Fibroblast of villous mesenchyme (primary cell): ENCODE measurements around the gene SYT1. TPM values are rescaled to one million over a fixed set of nuclear protein-coding genes. Genes with fewer than 3 reads are reported as not detected.

ENCODE experiments used
- DNase-seq: peaks from one replicate; pipeline ENCODE4 v3.0.0-alpha.2; 2010; ENCODE audit warnings: low read depth
- H3K4me3 ChIP-seq: 2 replicates; pipeline ENCODE4 v1.5.1; 2011; ENCODE audit warnings: low read depth, mild to moderate bottlenecking, low read length
- total RNA-seq: library from RNA; depleted of rRNA; stranded (reverse); fragments of >200 nt; gene quantifications from 2 replicates; pipeline ENCODE4 v1.2.3, GENCODE V29; 2012
- TF ChIP-seq, protein P1 (sequence below): IDR thresholded peaks from 2 replicates; pipeline ENCODE4 v1.5.1; 2012; ENCODE audit warnings: low read depth, mild to moderate bottlenecking, low read length; ENCODE audit not compliant: insufficient read depth

SYT1 gene
- total RNA-seq, 1 donor, result 3.9 TPM

DNA sequence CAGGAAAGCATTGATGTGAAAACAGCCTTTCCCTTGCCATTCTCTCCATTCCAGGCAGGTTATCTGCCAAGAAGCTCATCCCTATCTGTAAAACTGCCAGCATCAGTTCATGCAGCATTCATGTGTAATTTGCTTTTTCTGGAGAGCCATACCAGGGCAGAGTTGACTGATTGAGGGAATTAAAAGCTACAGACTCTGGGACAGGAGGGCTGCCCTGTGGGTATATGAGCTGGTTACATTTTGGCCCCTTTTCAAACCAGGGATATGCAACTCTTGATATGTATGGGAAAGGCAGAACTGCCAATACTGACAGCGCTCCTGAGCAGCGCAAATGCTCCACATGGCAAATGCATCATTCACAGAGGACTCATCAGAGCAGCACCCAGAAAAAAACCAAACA lies 53.7 kb downstream of the SYT1 start:
- no peak overlapping the region for H3K4me3 ChIP-seq
- no peak for DNase-seq
- TF ChIP-seq, protein P1, sequence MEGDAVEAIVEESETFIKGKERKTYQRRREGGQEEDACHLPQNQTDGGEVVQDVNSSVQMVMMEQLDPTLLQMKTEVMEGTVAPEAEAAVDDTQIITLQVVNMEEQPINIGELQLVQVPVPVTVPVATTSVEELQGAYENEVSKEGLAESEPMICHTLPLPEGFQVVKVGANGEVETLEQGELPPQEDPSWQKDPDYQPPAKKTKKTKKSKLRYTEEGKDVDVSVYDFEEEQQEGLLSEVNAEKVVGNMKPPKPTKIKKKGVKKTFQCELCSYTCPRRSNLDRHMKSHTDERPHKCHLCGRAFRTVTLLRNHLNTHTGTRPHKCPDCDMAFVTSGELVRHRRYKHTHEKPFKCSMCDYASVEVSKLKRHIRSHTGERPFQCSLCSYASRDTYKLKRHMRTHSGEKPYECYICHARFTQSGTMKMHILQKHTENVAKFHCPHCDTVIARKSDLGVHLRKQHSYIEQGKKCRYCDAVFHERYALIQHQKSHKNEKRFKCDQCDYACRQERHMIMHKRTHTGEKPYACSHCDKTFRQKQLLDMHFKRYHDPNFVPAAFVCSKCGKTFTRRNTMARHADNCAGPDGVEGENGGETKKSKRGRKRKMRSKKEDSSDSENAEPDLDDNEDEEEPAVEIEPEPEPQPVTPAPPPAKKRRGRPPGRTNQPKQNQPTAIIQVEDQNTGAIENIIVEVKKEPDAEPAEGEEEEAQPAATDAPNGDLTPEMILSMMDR, result no peak

DNA sequence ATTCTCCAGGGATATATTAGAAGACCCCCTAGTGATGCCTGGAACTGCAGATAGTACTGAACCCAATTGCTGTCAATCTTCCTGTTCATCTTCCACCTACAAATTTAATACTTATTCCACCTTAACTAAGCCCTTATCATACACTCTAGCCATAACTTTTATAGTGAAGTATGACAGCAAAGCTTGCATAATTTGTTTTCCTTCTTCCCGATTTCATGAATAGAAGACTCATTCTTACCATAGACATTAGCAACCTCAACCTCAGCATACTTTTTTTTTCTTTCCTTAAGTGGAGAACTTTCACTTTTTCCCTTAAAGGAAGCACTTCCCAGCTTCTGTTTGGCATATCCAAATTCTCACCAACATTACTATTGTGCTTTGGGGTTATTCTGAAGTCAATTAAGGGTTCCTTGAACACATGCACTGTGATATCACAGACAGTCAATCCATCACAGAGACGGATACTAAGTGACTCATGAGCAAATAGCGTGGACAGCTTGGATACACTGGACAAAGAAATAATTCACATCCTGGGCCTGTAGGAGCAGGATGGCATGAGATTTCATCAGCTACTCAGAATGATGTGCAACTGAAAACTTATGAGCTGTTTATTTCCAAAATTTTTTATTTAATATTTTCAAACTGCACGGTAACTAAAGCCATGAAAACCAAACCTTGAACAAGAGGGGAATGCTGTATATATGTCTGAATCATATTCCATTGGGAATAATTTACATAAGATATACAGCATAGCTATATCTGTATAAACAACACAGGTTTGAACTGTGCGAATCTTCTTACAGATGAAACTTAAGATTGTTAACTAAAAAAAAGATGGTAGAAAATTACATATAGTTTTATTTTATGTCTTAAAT lies 63.9 kb downstream of the SYT1 start:
- TF ChIP-seq, protein P1, result no peak
- peak; percentile 0 for DNase-seq
- no peak overlapping the region for H3K4me3 ChIP-seq

DNA sequence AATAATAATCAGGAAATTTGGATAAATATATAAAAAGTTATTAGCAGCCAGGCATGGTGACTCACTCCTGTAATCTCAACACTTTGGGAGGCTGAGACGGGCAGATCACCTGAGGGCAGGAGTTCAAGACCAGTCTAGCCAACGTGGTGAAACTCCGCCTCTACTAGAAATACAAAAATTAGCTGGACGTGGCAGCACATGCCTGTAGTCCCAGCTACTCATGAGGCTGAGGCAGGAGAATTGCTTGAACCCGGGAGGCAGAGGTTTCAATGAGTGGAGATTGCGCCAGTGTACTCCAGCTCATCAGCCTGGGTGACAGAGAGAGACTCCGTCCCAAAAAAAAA lies 64.5 kb downstream of the SYT1 start:
- TF ChIP-seq, protein P1, result no peak
- H3K4me3 ChIP-seq, result no peak overlapping the region
- no peak for DNase-seq

DNA sequence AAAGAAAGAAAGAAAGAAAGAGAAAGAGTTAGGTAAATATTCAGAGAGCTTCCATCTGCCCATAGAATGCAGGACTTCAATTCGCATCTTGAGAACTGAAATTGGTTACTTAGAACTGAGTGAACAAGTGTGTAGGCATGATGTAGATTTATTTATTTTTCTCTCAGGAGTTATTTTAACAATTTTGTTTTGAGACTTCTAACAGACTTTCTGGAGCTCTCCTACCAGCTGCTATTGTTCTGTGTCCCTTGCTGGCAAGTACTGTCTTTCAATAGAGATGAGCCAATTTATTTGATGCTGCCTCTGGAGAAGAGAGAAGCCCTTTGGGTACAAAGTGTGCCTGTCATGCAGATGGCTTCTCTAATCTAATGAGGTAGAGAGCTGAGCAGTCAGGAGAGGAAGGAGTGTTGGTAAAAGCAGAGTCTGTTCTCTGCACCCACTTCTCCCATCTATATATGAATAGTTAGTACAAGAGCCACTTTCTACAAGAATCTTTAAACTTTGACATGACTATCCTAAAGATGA lies 67.0 kb downstream of the SYT1 start:
- no peak for DNase-seq
- no peak overlapping the region for H3K4me3 ChIP-seq
- TF ChIP-seq, protein P1, result no peak

DNA sequence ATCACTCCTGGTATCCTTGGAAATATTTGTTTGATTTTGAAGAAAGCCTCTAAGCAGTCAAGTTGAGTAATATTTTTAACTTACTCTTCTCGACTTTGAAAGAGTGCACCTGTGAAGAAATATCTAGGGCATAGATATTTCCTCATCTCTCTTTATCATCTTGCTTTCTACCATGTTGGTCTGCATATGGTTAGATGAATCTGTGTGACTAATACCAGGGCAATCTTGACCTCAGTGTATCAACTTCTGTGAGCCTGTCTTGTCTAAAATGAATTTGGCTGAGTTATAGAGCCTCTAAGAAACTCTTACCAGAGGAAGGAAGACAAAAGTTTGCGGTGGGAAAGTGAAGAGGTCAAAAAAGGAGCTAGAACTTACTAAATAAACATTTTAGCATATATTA lies 68.4 kb downstream of the SYT1 start:
- no peak overlapping the region for H3K4me3 ChIP-seq
- TF ChIP-seq, protein P1, result no peak
- no peak for DNase-seq

DNA sequence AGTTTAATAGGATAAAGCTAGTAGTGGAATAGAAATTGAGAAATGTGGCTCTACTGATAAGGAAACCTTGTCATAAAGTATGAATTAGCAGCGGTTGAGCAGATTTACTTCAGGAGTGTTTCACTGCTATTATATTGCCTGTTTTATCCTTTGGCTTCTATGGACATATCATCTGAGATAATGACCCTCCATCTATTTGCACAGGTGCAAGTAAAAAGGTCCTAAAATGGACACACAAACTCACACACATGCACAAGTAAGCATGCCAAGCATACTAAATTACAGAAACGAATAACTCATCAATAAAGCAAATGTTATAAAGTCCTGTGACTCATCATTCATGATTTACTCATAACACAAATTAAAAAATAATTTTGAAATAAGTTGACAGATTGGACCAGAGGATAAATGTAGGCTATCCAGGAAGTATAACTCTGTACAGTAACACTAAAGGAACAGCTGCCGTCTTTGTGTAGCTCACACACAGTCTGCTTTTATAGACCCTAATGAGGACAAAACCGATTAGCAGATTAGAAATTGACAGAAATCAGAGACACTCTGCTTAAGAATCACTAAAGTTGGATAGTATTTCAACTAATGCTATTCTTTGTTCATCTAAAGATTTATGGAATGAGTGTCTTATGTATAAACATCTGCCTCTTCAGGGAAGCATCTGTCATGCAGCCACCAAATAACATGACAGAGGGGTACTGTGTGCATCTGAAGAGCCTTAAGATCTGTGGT lies 73.9 kb downstream of the SYT1 start:
- TF ChIP-seq, protein P1, result no peak
- no peak for DNase-seq
- H3K4me3 ChIP-seq, result no peak overlapping the region
